Breast epithelium (tissue), 4 donors: ENCODE results near the gene ST6GALNAC1. TPM values are rescaled to one million over a fixed set of nuclear protein-coding genes. Genes with fewer than 3 reads are reported as not detected.

Source experiments
- DNase-seq, 2 donors: peaks; one replicate each; pipeline ENCODE4 v3.0.0-alpha.2; 2019; ENCODE audit warnings: low spot score in 2 of 2
- H3K27ac ChIP-seq, 2 donors: fragments of 200-600 bp; sonication (generic) in 1 of 2; one replicate each; pipeline ENCODE4 v1.5.1; 2016 to 2019; ENCODE audit warnings: mild to moderate bottlenecking in 1 of 2
- H3K27me3 ChIP-seq, 2 donors: fragments of 200-600 bp; sonication (generic) in 1 of 2; one replicate each; pipeline versions ENCODE4 v1.5.1 to v1.6.0; 2017 to 2019; ENCODE audit warnings: control low read depth in 1 of 2, mild to moderate bottlenecking in 1 of 2
- H3K36me3 ChIP-seq: fragments of 200-600 bp; one replicate; pipeline ENCODE4 v1.5.1; 2019
- H3K4me1 ChIP-seq, 2 donors: fragments of 200-600 bp; sonication (generic); one replicate each; pipeline ENCODE4 v1.5.1; 2016 to 2019; ENCODE audit warnings: control low read depth in 1 of 2
- H3K4me3 ChIP-seq, 3 donors: fragments of 200-600 bp; sonication (generic); 1 replicate in 2 of 3; 2 replicates in 1 of 3; pipeline ENCODE4 v1.5.1; 2016 to 2019; ENCODE audit warnings: mild to moderate bottlenecking in 3 of 3, moderate library complexity in 2 of 3
- H3K9me3 ChIP-seq, 2 donors: fragments of 200-600 bp; sonication (generic) in 1 of 2; one replicate each; pipeline ENCODE4 v1.5.1; 2016 to 2019; ENCODE audit warnings: control low read depth in 1 of 2
- CTCF ChIP-seq, 3 donors: fragments of 450-650 bp; IDR thresholded peaks; one replicate each; pipeline ENCODE4 v1.5.1; 2016 to 2017; ENCODE audit warnings: antibody characterized with exemption in 3 of 3, mild to moderate bottlenecking in 3 of 3, moderate library complexity in 3 of 3
- POLR2A ChIP-seq: fragments of 450-650 bp; IDR thresholded peaks from one replicate; pipeline ENCODE4 v1.6.1; 2016; ENCODE audit warnings: antibody characterized with exemption, mild to moderate bottlenecking, moderate library complexity
- POLR2AphosphoS5 ChIP-seq, 3 donors: sonication (generic); formaldehyde crosslinking; IDR thresholded peaks; one replicate each; pipeline ENCODE4 v1.6.1; 2017; ENCODE audit warnings: antibody characterized with exemption in 3 of 3
- intact Hi-C: fragments of 100-400 bp; cut with DNase I; formaldehyde crosslinking; loops from one replicate; pipeline ENCODE4 v1.15.1; 2023; ENCODE audit warnings: low total_unique reads
- total RNA-seq, 3 donors: library from RNA; depleted of rRNA; stranded (reverse); fragments of >200 nt; gene quantifications; one replicate each; pipeline ENCODE4 v1.1.0, GENCODE V29; 2016

The ST6GALNAC1 gene
- total RNA-seq, 3 donors from 2014 or later = 1.3 to 1.6 (median 1.3) TPM

GRCh38 chr17:76688165-76688622 lies 44.6 kb upstream of the ST6GALNAC1 start:
- intact Hi-C loops = no loop called here

GRCh38 chr17:76687298-76688164 lies 44.0 kb upstream of the ST6GALNAC1 start:
- no peaks in the 10 kb centered on the region for H3K9me3 ChIP-seq
- TF ChIP-seq POLR2AphosphoS5 (IDR thresholded peaks at IDR 0.05) = peak in 2 of 3 donors; percentile 24 to 59
- TF ChIP-seq CTCF (IDR thresholded peaks at IDR 0.05) = no peak
- TF ChIP-seq POLR2A = no peak
- H3K4me3 ChIP-seq = peak overlapping the region in 1 of 3 donors; percentile 4
- peaks cover 0 to 4% of the 10 kb centered on the region in 2 donors for H3K4me1 ChIP-seq
- H3K27me3 ChIP-seq = no peaks in the 10 kb centered on the region
- H3K36me3 ChIP-seq = no peaks in the 10 kb centered on the region
- peak overlapping the region; percentile 79 to 95 for H3K27ac ChIP-seq
- DNase-seq = no peak
- intact Hi-C loops = no loop called here

More at GRCh38 chr17:76688165-76688622, 44.6 kb upstream of the ST6GALNAC1 start:
- H3K4me3 ChIP-seq = peak overlapping the region in 1 of 3 donors; percentile 4
- no peaks in the 10 kb centered on the region for H3K36me3 ChIP-seq
- no peak for DNase-seq
- no peaks in the 10 kb centered on the region for H3K9me3 ChIP-seq
- TF ChIP-seq POLR2A (no peak), CTCF (IDR thresholded peaks at IDR 0.05) (no peak), POLR2AphosphoS5 (IDR thresholded peaks at IDR 0.05) (no peak)
- H3K27me3 ChIP-seq = no peaks in the 10 kb centered on the region
- H3K27ac ChIP-seq = peak overlapping the region; percentile 79 to 95
- peaks cover 0 to 4% of the 10 kb centered on the region in 2 donors for H3K4me1 ChIP-seq

- intact Hi-C loops = no loop called here
- H3K27me3 ChIP-seq = no peaks in the 10 kb centered on the region
- H3K36me3 ChIP-seq = no peaks in the 10 kb centered on the region
- no peak for TF ChIP-seq CTCF (IDR thresholded peaks at IDR 0.05)
- no peak for TF ChIP-seq POLR2A
- no peak for TF ChIP-seq POLR2AphosphoS5 (IDR thresholded peaks at IDR 0.05)
- peaks cover 0 to 4% of the 10 kb centered on the region in 2 donors for H3K4me1 ChIP-seq
- no peak overlapping the region for H3K4me3 ChIP-seq
- DNase-seq = no peak
- H3K9me3 ChIP-seq = no peaks in the 10 kb centered on the region
- peak overlapping the region; percentile 79 to 95 for H3K27ac ChIP-seq
Measured at GRCh38 chr17:76686538-76687297, 43.2 kb upstream of the ST6GALNAC1 start.

GRCh38 chr17:76685846-76686245 lies 42.3 kb upstream of the ST6GALNAC1 start:
- H3K9me3 ChIP-seq = no peaks in the 10 kb centered on the region
- peak overlapping the region in 1 of 2 donors; percentile 95 for H3K27ac ChIP-seq
- intact Hi-C loops = no loop called here
- TF ChIP-seq POLR2A (no peak), CTCF (IDR thresholded peaks at IDR 0.05) (no peak), POLR2AphosphoS5 (IDR thresholded peaks at IDR 0.05) (no peak)
- H3K27me3 ChIP-seq = no peaks in the 10 kb centered on the region
- H3K36me3 ChIP-seq = no peaks in the 10 kb centered on the region
- H3K4me3 ChIP-seq = no peak overlapping the region
- H3K4me1 ChIP-seq = peaks cover 0 to 4% of the 10 kb centered on the region in 2 donors
- no peak for DNase-seq
